ENCODE data around the gene CBX1. TPM values are rescaled to one million over a fixed set of nuclear protein-coding genes. Genes with fewer than 3 reads are reported as not detected.

CBX1 gene
- total RNA-seq, 3 donors from 2014 or later: 27.5 to 45.3 (median 28.8) TPM

- DNase-seq: peak in 2 of 3 donors; percentile 68 to 73
- peak; percentile 33 for ATAC-seq
- no peak for TF ChIP-seq CTCF (IDR thresholded peaks at IDR 0.05)
- Histone ChIP-seq H3K4me3 (peak overlapping the region; percentile 48), H3K4me1 (ENCODE audit: low read depth) (peaks cover 32% of the 10 kb centered on the region), H3K9me3 (peaks cover 3% of the 10 kb centered on the region), H3K36me3 (ENCODE audit: low read depth) (no peaks in the 10 kb centered on the region)
- intact Hi-C loops (cut with DNase I, micrococcal nuclease): no loop called here
These were observed 677 bp downstream of the CBX1 start for GRCh38 chr17:48100591-48101011.

DNA sequence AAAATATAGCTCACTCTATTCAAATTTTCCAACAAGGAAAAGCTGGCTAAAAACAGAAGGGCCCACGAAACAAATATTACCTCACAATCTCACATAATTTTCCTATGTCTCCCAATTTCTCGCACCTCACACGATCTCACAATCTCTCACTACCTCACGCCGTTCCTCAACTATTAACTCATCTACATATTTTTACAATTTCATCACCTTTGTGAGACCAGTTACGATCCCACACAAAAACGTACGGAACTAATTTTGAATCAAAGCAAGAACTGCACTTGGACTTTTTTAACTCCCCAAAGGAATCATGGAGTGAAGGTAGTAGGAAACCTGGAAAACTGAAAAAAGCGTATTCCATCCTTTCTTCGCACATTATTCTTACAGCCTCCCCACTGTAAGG is 1.1 kb downstream of the CBX1 start:
- Histone ChIP-seq H3K4me1 (ENCODE audit: low read depth) (peaks cover 36% of the 10 kb centered on the region), H3K9me3 (peaks cover 3% of the 10 kb centered on the region), H3K36me3 (ENCODE audit: low read depth) (no peaks in the 10 kb centered on the region), H3K4me3 (no peak overlapping the region)
- DNase-seq (no peak), ATAC-seq (no peak)
- intact Hi-C loops (cut with DNase I, micrococcal nuclease): no loop called here
- TF ChIP-seq CTCF (IDR thresholded peaks at IDR 0.05): no peak

- Histone ChIP-seq H3K4me1 (ENCODE audit: low read depth) (peaks cover 35% of the 10 kb centered on the region), H3K36me3 (ENCODE audit: low read depth) (no peaks in the 10 kb centered on the region), H3K4me3 (no peak overlapping the region), H3K9me3 (no peaks in the 10 kb centered on the region)
- ATAC-seq (no peak), DNase-seq (no peak)
- no peak for TF ChIP-seq CTCF (IDR thresholded peaks at IDR 0.05)
- intact Hi-C loops (cut with DNase I, micrococcal nuclease): no loop called here
These were observed 5.7 kb downstream of the CBX1 start for GRCh38 chr17:48095611-48096010.

GRCh38 chr17:48093341-48094045 is 7.8 kb downstream of the CBX1 start:
- ATAC-seq (peak; percentile 92), DNase-seq (peak in 2 of 3 donors; percentile 38 to 58)
- H3K4me1 ChIP-seq (ENCODE audit: low read depth): peaks cover 27% of the 10 kb centered on the region
- H3K9me3 ChIP-seq: no peaks in the 10 kb centered on the region
- H3K4me3 ChIP-seq: no peak overlapping the region
- intact Hi-C loops (cut with DNase I, micrococcal nuclease): no loop called here
- TF ChIP-seq CTCF (IDR thresholded peaks at IDR 0.05): no peak
- H3K36me3 ChIP-seq (ENCODE audit: low read depth): no peaks in the 10 kb centered on the region

DNA sequence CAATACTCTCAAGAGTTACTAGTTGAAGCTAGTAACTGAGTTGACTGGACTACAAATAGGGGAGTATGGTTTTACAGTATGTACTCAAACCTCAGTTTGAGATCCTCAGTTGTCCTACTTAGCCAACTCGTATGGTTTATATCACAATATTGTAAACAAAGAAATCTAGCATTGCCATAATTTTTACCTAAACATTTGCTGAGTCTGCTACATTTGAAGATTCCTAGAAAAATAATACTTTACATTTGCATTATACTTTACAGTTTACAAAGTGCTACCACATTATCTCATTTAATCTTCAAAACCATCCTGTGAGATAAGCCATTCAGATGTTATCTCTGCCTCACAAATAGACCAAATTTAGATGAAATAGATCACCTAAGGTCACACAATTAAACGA is 16.3 kb downstream of the CBX1 start:
- peaks cover 10% of the 10 kb centered on the region for H3K4me1 ChIP-seq (ENCODE audit: low read depth)
- no peaks in the 10 kb centered on the region for H3K9me3 ChIP-seq
- DNase-seq: no peak
- no peak overlapping the region for H3K4me3 ChIP-seq
- no peak for ATAC-seq
- TF ChIP-seq CTCF (IDR thresholded peaks at IDR 0.05): no peak
- intact Hi-C loops (cut with DNase I, micrococcal nuclease): no loop called here
- H3K36me3 ChIP-seq (ENCODE audit: low read depth): no peaks in the 10 kb centered on the region

Measured in mucosa of descending colon (tissue), 3 donors.